ENCODE data around the gene HBD. TPM values are rescaled to one million over a fixed set of nuclear protein-coding genes. Genes with fewer than 3 reads are reported as not detected.

Gene HBD
- polyA plus RNA-seq, 1 of the 3 experiments (the other 2 are of a cell fraction), result not detected

- Histone ChIP-seq H3K4me1 (ENCODE audit: control insufficient read depth in 1 of 2, insufficient read depth in 2 of 2, low read depth in 1 of 2, low read length in 1 of 2) (no peaks in the 10 kb centered on the region), H3F3A (replicated peaks; ENCODE audit: insufficient read depth) (no peaks in the 10 kb centered on the region), H3K27ac (ENCODE audit: low read depth in 2 of 2, low read length in 1 of 2) (no peak overlapping the region), H3K9me2 (no peaks in the 10 kb centered on the region), H2AFZ (ENCODE audit: low read depth) (no peak overlapping the region), H3K4me3 (ENCODE audit: low read depth in 2 of 2, low read length in 1 of 2) (no peak overlapping the region), H3K36me3 (replicated peaks in 1 of 2; ENCODE audit: control insufficient read depth in 1 of 2, insufficient read depth in 2 of 2, low read length in 1 of 2) (no peaks in the 10 kb centered on the region), H3K79me2 (ENCODE audit: insufficient read depth) (no peaks in the 10 kb centered on the region), H3K27me3 (ENCODE audit: insufficient read depth) (no peaks in the 10 kb centered on the region; the same call in 1 of the 2 replicates), H3K9ac (no peak overlapping the region), H3K9me3 (no peaks in the 10 kb centered on the region), H4K20me1 (ENCODE audit: insufficient read depth) (no peaks in the 10 kb centered on the region), H3K4me2 (no peak overlapping the region)
- DNase-seq, result no peak
- POLR2A ChIA-PET, result no interaction called here
- TF ChIP-seq FOXM1 (IDR thresholded peaks at IDR 0.05; ENCODE audit: low read depth), result no peak
- TF ChIP-seq, protein P1, sequence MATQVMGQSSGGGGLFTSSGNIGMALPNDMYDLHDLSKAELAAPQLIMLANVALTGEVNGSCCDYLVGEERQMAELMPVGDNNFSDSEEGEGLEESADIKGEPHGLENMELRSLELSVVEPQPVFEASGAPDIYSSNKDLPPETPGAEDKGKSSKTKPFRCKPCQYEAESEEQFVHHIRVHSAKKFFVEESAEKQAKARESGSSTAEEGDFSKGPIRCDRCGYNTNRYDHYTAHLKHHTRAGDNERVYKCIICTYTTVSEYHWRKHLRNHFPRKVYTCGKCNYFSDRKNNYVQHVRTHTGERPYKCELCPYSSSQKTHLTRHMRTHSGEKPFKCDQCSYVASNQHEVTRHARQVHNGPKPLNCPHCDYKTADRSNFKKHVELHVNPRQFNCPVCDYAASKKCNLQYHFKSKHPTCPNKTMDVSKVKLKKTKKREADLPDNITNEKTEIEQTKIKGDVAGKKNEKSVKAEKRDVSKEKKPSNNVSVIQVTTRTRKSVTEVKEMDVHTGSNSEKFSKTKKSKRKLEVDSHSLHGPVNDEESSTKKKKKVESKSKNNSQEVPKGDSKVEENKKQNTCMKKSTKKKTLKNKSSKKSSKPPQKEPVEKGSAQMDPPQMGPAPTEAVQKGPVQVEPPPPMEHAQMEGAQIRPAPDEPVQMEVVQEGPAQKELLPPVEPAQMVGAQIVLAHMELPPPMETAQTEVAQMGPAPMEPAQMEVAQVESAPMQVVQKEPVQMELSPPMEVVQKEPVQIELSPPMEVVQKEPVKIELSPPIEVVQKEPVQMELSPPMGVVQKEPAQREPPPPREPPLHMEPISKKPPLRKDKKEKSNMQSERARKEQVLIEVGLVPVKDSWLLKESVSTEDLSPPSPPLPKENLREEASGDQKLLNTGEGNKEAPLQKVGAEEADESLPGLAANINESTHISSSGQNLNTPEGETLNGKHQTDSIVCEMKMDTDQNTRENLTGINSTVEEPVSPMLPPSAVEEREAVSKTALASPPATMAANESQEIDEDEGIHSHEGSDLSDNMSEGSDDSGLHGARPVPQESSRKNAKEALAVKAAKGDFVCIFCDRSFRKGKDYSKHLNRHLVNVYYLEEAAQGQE (IDR thresholded peaks at IDR 0.05; ENCODE audit: low read depth, low read length), result no peak
- no peak for TF ChIP-seq USF1 (IDR thresholded peaks at IDR 0.05; ENCODE audit: borderline replicate concordance, low read depth)
- no peak for TF ChIP-seq MXI1 (IDR thresholded peaks at IDR 0.05; ENCODE audit: low read depth, low read length)
- TF ChIP-seq GATA2 (CRISPR knock-in tag; IDR thresholded peaks at IDR 0.05), result no peak
- no peak for TF ChIP-seq MEF2A (IDR thresholded peaks at IDR 0.05; ENCODE audit: borderline replicate concordance, low read depth)
- no peak for TF ChIP-seq FOXJ3 (CRISPR knock-in tag; IDR thresholded peaks at IDR 0.05)
- no peak for TF ChIP-seq EZH2phosphoT487 (IDR thresholded peaks at IDR 0.05; ENCODE audit: borderline replicate concordance, low read depth)
- TF ChIP-seq, protein P2, sequence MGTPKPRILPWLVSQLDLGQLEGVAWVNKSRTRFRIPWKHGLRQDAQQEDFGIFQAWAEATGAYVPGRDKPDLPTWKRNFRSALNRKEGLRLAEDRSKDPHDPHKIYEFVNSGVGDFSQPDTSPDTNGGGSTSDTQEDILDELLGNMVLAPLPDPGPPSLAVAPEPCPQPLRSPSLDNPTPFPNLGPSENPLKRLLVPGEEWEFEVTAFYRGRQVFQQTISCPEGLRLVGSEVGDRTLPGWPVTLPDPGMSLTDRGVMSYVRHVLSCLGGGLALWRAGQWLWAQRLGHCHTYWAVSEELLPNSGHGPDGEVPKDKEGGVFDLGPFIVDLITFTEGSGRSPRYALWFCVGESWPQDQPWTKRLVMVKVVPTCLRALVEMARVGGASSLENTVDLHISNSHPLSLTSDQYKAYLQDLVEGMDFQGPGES (IDR thresholded peaks at IDR 0.05; ENCODE audit: low read depth, low read length), result no peak
- TF ChIP-seq RFX5 (IDR thresholded peaks at IDR 0.05; ENCODE audit: low read length), result no peak
- TF ChIP-seq CHD2 (IDR thresholded peaks at IDR 0.05; ENCODE audit: low read length, partially characterized antibody), result no peak
- TF ChIP-seq ELF1 (IDR thresholded peaks at IDR 0.05), result no peak
- no peak for TF ChIP-seq GABPA (IDR thresholded peaks at IDR 0.05; ENCODE audit: low read depth)
- no peak for TF ChIP-seq NRF1 (IDR thresholded peaks at IDR 0.05; ENCODE audit: low read depth, low read length)
- TF ChIP-seq PBX3 (IDR thresholded peaks at IDR 0.05), result no peak
- no peak for TF ChIP-seq FOSL2 (IDR thresholded peaks at IDR 0.05; ENCODE audit: borderline replicate concordance, low read depth)
- no peak for TF ChIP-seq NFIC (IDR thresholded peaks at IDR 0.05; ENCODE audit: borderline replicate concordance)
- no peak for TF ChIP-seq SMC3 (IDR thresholded peaks at IDR 0.05; ENCODE audit: low read depth, low read length)
- TF ChIP-seq CTCF (IDR thresholded peaks at IDR 0.05), result no peak
- 15% methylated on average over 6 of the region's 6 CpGs for WGBS (ENCODE audit: low lambda C conversion rate)
- CTCF ChIA-PET, result no interaction called here
Observed at GRCh38 chr11:5246772-5247471, 12.6 kb upstream of the HBD start.

All from SK-N-SH (cell line).